Measurements from ENCODE around the gene OAT. TPM values are rescaled to one million over a fixed set of nuclear protein-coding genes. Genes with fewer than 3 reads are reported as not detected.

Gene OAT
- total RNA-seq, 1 experiment from 2014 or later: 67.9 TPM

DNA sequence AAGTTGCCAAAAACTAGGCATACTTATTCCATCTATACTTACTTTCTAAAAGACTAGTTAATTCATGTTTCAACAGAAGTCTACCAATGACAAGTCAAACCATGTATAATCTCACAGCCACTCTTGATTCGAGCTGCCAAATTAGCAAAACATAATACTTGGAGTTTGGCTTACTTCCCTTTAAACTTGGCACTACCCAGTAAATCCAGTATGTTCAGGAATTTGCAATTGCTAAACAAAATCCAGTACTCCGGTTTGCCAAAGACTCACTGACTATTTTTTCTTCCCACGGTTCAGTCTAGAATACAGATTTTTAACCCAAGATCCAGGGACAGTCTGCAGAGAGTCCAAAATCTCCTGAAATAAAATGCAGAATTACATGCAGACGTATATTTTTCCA, 4.6 kb downstream of the OAT start:
- H3K79me2 ChIP-seq (ENCODE audit: insufficient read depth, low read length): peaks cover 3% of the 10 kb centered on the region; the same call in 1 of the 2 replicates
- H3K4me3 Mint-ChIP-seq: no peak overlapping the region

More for the DNA sequence above, 4.6 kb downstream of the OAT start:
- no peaks in the 10 kb centered on the region for H3K27me3 ChIP-seq (ENCODE audit: insufficient read depth, low read length)
- peaks cover 6% of the 10 kb centered on the region for H3K79me1 ChIP-seq (ENCODE audit: insufficient read depth, low read depth, low read length, poor library complexity, severe bottlenecking)
- H3K23me2 ChIP-seq (ENCODE audit: insufficient read length, low read depth, low read length, poor library complexity, severe bottlenecking): peaks cover 5% of the 10 kb centered on the region
- peaks cover 20 to 23% of the 10 kb centered on the region in 2 experiments; a peak in 3 of 4 replicates for H3K4me1 Mint-ChIP-seq
- H4K91ac ChIP-seq (ENCODE audit: insufficient read length, low read depth, low read length): no peak overlapping the region
- no peaks in the 10 kb centered on the region for H4K20me1 ChIP-seq (ENCODE audit: control insufficient read depth, insufficient read depth, insufficient read length)
- H2BK120ac ChIP-seq (ENCODE audit: low read depth, low read length, poor library complexity, severe bottlenecking): no peak overlapping the region
- H3K27ac Mint-ChIP-seq: no peak overlapping the region
- H2BK15ac ChIP-seq (ENCODE audit: low read depth, low read length): no peak overlapping the region
- H3K9me3 ChIP-seq (ENCODE audit: control insufficient read depth, low read depth, low read length): no peaks in the 10 kb centered on the region
- no peak overlapping the region for H2BK20ac ChIP-seq (ENCODE audit: low read depth, low read length, poor library complexity, severe bottlenecking)
- no peak overlapping the region for H3K9ac ChIP-seq (ENCODE audit: extremely low read depth, insufficient read length, low read length)
- peaks cover 4% of the 10 kb centered on the region; the same call in 1 of the 2 replicates for H3K4me1 ChIP-seq (ENCODE audit: insufficient read depth, low read length)
- no CpG with 5 or more reads among the region's 4 CpGs for WGBS (ENCODE audit: extremely low coverage, insufficient read length, low lambda C conversion rate)
- no peak overlapping the region for H4K8ac ChIP-seq (replicated peaks; ENCODE audit: insufficient read length, low read depth, low read length)
- no peak for DNase-seq
- TF ChIP-seq, protein P1, sequence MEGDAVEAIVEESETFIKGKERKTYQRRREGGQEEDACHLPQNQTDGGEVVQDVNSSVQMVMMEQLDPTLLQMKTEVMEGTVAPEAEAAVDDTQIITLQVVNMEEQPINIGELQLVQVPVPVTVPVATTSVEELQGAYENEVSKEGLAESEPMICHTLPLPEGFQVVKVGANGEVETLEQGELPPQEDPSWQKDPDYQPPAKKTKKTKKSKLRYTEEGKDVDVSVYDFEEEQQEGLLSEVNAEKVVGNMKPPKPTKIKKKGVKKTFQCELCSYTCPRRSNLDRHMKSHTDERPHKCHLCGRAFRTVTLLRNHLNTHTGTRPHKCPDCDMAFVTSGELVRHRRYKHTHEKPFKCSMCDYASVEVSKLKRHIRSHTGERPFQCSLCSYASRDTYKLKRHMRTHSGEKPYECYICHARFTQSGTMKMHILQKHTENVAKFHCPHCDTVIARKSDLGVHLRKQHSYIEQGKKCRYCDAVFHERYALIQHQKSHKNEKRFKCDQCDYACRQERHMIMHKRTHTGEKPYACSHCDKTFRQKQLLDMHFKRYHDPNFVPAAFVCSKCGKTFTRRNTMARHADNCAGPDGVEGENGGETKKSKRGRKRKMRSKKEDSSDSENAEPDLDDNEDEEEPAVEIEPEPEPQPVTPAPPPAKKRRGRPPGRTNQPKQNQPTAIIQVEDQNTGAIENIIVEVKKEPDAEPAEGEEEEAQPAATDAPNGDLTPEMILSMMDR (conservative IDR thresholded peaks at IDR 0.05): no peak
- no peak overlapping the region for H3K18ac ChIP-seq (ENCODE audit: insufficient read length, low read depth, low read length)
- no peaks in the 10 kb centered on the region for H3K9me3 Mint-ChIP-seq
- no peak overlapping the region for H3K4ac ChIP-seq (ENCODE audit: low read depth, low read length)
- H2BK12ac ChIP-seq (ENCODE audit: insufficient read length, low read depth, low read length): no peak overlapping the region
- H3K36me3 Mint-ChIP-seq (ENCODE audit: insufficient read depth in 1 of 3, low read depth in 3 of 3): peaks cover 5 to 17% (median 9%) of the 10 kb centered on the region in 3 experiments; a peak in 5 of 7 replicates
- H3K14ac ChIP-seq (ENCODE audit: insufficient read depth, low read length): no peak overlapping the region
- H3K4me2 ChIP-seq (ENCODE audit: insufficient read depth, insufficient read length, low read length): no peak overlapping the region
- no peak overlapping the region for H3K56ac ChIP-seq (ENCODE audit: insufficient read length, low read depth, low read length)
- H3T11ph ChIP-seq (ENCODE audit: low read length): no peak overlapping the region
- peaks cover 2% of the 10 kb centered on the region; the same call in 1 of the 2 replicates for H3K27me3 Mint-ChIP-seq (ENCODE audit: low read depth)
- H2AFZ ChIP-seq (ENCODE audit: low read length): no peak overlapping the region
- no peak overlapping the region for H4K5ac ChIP-seq (ENCODE audit: insufficient read length, low read depth, low read length)
- H2BK5ac ChIP-seq (ENCODE audit: insufficient read length, low read length): no peak overlapping the region
- H3K27ac ChIP-seq (ENCODE audit: insufficient read length, low read depth, low read length): no peak overlapping the region
- no peak overlapping the region for H2AK5ac ChIP-seq (ENCODE audit: insufficient read length, low read length)
- H3K23ac ChIP-seq (ENCODE audit: insufficient read length, low read depth, low read length): no peak overlapping the region
